GM21381 (cell line): ENCODE measurements around the gene PPP1CA.
A peak's percentile ranks its signal among the peaks of the same experiment; 100 is the strongest.

Experiments used
- ATAC-seq: cut with Tn5 transposase; IDR thresholded peaks from one replicate; pipeline ENCODE4 v1.9.1; 2021; ENCODE audit warnings: mild to moderate bottlenecking, moderate library complexity; ENCODE audit not compliant: unreplicated experiment

The PPP1CA gene

GRCh38 chr11:67418476-67419281 lies 17.0 kb upstream of the PPP1CA start:
- no peak for ATAC-seq

DNA sequence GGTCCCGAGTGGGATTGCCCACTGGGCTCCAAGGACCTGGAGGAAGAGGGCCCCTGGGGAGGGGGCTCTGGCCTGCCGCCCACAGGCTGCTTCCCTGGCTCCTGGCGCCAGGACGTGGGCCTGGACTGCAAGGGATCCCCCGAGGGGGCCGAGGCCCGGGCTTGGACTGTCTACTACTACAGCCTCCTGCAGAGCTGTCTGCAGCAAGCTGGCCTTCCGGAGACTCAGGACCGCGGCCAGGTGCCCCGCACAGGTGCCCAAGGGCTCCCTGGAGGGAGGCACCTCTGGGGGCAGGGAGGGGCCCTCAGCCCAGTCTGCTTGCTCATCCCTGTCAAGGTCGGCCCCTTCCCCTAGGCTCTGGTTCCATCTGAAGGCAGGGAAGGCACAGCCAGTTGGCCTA lies 15.8 kb upstream of the PPP1CA start:
- ATAC-seq = no peak

DNA sequence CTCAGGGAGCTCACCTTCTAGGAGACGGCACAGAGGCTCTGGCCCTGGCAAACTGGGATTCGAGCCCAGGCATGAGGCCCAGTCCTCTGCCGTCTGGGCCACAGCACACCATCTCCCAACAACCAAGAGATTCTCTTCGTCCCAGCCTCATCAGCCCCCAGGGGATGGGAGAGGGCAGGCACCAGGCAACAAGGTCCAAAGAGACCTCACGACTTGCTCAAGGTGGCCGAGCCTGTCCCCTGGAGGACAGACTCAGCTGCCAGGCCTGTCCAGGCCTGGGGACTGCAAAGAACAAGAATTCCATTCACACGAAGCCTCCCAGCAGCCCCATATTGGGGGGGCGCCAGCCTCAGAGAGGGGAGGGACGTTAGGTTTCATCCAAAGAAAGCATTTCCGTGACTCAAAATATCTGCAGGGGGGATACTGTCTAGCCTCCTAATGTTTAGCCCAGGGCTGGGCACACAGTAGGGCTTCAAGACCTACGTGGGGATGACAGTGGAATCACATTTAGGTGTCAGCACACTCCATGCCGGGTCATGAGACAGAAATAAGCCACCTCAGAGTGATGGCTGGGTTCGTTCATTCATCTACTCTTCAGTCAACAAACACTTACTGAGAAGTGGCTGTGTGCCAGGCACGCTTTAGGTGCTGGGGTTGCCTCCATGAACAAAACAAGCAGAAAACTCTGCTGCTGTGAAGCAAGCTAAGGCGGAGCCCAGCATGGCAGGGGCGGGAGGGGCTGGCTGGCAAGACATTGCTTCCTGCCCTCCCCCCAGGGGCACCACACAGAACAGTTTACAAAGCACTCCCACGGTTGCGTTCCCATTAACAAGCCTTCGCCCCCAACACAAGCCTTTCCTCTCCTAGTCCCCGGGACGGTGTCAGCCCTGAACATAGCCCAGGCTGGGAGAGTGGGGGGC lies 15.0 kb upstream of the PPP1CA start:
- ATAC-seq = no peak

DNA sequence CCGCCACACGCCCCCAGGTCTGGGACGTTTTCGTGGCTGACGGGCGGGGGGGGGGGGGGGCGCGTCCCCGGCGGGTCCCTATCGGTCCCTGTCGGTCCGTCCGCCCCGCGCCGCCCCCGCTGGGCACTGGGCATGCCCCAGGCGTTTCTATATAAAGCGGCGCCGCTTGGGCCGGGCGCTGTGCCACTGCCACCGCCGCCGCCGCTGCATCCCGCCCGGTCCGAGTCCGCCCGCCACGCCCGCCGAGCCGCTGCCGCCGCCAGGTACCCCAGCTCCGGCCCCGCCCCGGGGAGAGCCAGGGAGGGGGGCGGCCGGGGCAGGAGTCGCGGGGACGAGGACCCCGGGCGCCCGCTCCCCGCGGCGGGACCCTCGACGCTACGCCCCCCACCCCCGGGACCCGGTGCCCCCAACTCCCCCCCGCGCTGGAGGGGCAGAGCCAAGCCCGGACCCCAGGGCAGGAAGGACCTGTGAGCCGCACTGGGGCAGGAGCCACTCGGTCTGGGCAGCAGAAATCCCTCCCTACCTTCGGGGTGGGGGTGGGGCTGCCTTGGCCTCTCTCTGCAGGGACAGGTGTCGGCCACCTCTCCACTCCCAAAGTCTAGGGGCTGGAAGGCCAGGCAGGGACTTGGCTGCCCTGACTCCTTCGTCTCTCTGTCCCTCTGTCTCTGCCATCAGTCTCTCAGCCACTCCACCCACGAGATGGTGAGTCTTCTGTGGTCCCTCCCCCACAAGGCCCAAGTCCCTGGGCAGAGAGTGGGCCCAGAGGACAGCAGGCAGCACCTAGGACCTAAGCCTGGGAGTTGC lies 14.0 kb upstream of the PPP1CA start, which contains the start of gene CARNS1:
Gene CARNS1, plus strand, starts transcription at position 178 of the 804 bp plus-strand sequence. Its CDS starts 522 bp downstream, at position 700.
- no peak for ATAC-seq

DNA sequence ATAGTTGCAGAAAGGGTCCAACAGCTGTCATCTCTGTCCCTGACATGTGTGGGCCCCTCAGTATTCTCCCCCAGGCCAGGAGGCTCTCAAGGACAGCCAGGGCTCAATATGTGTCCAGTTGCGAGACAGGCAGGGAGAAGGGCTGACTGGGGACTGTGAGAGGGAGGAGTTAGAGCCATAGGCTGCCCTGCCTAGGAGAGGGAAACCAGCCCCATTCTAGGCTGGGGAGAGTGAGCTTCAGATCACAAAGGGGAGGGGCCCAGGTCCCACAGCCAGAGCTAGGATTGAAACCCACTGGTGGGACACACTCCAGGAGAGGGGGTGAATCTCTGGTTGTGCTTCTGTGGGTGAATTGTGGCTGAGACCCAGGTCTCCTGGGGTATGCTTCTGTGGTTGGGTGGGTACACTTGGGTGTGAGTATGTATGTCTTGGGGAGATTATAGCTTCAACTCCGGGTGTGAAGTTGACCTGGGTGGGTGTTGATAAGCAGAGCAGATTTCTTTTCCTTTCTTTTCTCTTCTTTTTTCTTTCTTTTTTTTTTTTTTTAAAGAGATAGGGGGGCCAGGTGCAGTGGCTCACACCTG lies 11.7 kb upstream of the PPP1CA start:
- ATAC-seq = no peak

DNA sequence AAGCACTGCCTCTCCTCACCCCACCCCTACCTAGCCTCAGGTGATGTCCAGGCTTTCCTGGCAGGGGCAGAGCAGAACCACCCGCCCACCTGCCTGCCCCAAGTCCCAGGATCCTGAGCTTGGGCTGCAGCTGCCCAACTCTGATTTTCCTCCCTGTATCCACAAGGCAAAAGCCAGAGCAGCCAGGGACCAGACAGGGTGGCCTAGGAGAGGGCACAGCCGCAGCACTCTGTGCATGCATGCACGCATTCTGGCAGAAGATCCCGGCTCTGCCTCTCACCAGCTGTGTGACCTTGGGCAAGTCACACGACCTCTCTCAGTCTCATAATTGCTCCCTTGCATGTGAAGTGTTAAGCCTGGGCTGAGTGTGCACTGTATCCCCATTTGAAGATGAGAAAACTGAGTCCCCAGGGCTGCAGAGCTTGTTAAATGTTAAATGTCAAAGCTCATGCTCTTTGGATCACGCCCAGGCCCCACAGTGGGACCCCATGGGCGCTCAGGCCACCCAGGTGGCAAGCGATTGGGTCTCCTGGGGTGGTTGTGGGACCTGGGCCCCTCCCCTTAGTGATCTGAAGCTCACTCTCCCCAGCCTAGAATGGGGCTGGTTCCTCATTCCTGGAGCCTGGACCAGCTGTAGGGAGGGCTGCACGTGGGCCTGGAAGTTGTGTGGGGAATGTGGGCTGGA lies 11.0 kb upstream of the PPP1CA start:
- no peak for ATAC-seq

DNA sequence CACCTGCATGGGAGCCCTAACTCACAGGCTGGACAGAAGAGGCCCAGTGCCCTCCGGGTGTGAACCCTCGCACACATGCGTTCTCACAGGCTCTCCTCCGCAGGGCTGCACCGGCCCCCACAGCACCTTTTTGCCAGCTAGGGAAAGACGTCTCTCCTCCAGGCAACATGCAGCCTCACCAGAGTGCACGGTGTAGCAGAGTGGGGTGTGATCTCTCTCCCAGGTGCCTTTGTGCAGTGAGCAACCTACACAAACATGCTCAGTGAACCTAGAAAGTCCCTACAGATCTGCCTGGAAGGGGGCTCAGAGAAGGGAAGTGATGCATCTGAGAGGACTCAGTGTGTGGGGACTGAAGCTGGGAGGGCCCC lies 10.1 kb upstream of the PPP1CA start:
- no peak for ATAC-seq

DNA sequence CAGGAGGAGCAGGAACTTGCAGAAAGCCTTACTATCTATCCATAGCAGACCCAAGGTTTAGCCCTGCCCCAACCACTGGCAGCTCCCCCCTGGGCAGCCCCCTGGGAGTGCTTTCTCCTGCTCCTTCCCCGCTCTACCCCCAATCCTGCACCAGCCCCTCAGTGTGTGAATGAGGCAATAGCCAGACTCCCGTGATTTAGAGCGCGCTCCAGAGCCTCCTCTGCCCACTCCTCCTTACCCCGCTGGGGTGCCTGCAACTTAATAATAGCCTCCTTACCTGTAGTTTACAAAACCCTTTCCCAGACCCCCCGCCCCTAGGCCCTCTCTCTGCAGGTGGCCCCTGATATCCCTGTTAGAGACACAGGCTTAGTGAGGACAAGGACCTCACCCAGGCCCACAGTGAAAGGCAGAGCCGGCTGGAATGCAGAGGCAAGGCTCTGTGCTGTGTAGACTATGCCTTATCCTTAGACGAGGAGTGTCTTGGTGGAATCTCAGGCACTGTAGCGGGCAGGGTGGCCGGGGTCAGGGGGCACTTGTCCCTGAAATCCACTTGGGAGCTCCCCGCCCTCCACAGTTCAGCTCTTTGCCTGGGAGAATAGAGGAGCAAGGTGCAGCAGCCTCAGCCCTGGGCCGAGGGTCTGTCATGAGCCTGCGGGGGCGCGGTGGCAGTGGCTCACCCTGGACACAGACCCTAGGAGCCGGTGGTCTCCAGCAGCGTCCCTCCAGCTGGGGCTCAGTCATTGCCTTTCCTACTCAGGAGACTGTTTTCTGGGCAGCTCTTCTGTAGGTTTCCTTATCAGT lies 9.5 kb upstream of the PPP1CA start:
- ATAC-seq = no peak

GRCh38 chr11:67410369-67410831 lies 8.7 kb upstream of the PPP1CA start:
- ATAC-seq = no peak

- no peak for ATAC-seq
Observed at GRCh38 chr11:67409781-67410368, 8.2 kb upstream of the PPP1CA start.

DNA sequence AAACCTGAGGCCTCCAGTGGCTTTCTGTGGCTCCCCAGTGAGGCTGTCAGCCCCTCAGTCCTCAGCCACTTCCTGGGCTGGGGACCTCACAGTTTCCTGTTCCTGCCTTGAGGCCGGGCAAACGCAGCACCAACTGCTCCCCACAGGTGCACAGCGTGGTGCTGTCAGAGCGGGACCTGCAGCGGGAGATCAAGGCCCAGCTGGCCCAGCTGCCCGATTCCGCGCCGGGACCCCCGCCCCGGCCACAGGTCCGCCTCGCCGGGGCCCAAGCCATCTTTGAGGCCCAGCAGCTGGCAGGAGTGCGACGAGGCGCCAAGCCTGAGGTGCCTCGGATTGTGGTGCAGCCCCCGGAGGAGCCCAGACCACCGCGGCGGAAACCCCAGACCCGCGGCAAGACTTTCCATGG lies 7.6 kb upstream of the PPP1CA start:
- ATAC-seq = peak; percentile 47

GRCh38 chr11:67408437-67409200 lies 7.0 kb upstream of the PPP1CA start:
- peak; percentile 4 for ATAC-seq

GRCh38 chr11:67407688-67408163 lies 6.1 kb upstream of the PPP1CA start:
- no peak for ATAC-seq

DNA sequence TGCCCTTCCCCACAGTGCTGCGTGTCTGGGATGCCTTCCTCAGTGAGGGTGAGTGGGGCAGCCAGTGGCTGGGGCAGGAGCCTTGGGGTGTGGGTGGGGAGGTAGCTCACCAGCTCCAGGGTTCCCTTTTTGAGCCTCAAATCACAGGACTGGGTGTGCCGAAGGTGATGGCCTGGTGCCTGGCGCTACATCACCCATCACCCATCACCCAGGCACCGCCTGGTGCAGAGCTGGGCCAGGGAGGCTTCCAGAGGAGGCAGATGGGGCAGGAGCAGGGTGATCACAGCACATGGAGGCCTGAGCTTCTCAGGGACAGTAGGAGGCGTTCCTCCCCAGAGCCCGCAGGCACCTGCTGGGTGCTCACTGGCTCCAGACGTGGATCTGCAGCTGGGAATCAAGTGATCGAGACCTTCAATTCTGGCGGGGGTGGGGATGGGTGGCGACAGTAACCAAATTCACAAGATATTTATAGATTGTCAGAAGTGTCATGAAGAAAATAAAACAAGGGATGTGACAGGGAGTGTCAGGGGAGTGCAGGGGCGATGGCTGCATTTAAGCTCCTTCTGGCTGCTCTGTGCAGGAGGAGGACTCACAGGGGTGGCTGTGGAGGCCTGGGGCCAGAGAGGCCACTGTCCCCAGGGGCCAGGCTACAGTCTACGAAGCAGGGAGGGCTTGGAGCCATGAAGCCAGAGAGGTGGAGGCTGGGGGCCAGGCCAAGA lies 5.5 kb upstream of the PPP1CA start:
- ATAC-seq = no peak

DNA sequence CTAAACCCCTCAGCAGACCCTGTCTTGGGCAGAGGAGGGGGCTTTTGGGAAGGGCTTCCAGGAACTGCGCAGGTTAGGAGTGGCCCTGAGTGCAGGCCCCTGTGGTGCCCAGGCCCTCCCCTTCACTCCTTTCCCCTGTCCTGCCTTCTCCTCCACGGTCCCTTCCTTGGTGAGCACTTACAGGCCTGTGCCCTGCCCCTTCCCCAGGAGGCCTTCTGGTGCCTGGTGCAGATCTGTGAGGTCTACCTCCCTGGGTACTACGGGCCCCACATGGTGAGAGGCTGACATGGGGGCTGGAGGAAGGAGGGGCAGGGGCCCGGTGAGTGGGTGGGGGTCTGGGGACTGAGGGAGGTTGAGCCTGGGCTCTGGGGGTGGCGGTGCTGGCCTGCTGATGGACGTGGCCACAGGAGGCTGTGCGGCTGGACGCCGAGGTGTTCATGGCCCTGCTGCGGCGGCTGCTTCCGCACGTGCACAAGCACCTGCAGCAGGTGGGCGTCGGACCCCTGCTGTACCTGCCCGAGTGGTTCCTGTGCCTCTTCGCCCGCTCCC lies 4.8 kb upstream of the PPP1CA start:
- no peak for ATAC-seq

DNA sequence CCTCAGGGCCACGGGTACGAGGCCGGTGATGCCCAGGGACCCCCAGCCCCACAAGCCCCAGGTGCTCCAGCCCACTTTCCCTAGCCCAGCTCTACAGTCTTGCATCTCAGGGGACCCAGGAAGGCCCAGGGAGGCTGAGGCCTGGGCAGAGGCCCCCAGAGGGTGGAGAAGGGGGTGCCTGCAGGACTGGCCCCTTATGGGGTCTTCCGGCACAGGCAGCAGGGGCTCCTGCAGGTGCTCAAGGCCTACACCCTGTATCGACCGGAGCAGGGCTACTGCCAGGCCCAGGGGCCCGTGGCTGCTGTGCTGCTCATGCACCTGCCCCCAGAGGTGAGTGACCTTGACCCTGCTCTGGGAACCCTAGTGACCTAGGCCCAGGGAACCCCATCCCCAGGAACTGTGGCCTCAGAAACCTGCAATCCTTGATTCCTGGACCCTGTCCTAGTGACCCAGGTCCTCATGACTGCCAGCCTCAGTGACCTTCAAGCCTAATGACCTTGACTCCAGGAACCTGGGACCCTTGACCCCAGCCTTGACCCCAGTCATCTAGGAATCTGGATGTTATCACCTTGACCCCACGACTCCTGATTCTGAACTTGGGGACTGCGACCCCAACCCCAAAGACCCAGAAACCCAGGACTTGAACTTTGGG lies 4.2 kb upstream of the PPP1CA start:
- no peak for ATAC-seq

DNA sequence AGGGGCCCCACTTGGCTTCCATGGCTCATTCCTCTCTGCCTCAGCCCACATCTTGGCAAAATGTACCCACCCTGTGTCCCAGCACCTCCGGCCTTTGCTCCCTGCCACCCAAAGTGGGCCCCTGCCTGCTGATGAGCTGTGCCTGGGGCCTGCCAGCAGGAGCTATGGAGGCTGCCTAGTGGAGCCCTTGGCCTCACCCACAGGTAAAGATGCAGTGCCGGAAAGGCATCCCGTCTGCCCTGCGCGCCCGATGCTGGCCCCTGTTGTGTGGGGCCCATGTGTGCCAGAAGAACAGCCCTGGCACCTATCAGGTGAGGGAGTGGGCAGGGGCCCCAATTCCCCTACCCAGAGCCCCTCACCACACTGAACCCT lies 3.5 kb upstream of the PPP1CA start:
- ATAC-seq = no peak
